CD8-positive, alpha-beta memory T cell (primary cell): ENCODE data around the gene TRIM65. TPM values are rescaled to one million over a fixed set of nuclear protein-coding genes. Genes with fewer than 3 reads are reported as not detected.

Experiments used
- CTCF ChIA-PET: fragments of 350-600 bp; sonication (Branson Sonifier 250); formaldehyde crosslinking; loops from one replicate; lab custom pipeline; 2021; ENCODE audit warnings: antibody characterized with exemption; lab: Charles Lee
- POLR2A ChIA-PET: fragments of 350-600 bp; sonication (Branson Sonifier 250); formaldehyde crosslinking; loops from one replicate; lab custom pipeline; 2021; ENCODE audit warnings: antibody characterized with exemption; lab: Charles Lee
- DNase-seq, 5 donors: peaks; one replicate each; pipeline versions ENCODE4 v3.0.0 to v3.0.0-alpha.2; 2020 to 2022; ENCODE audit warnings: mixed read lengths in 1 of 5
- H3K27ac ChIP-seq: one replicate; pipeline ENCODE4 v1.7.0; 2013; ENCODE audit warnings: low read depth, mild to moderate bottlenecking, low read length, moderate library complexity
- H3K27me3 ChIP-seq: 2 replicates; pipeline ENCODE4 v1.7.0; 2013; ENCODE audit warnings: low read length, mild to moderate bottlenecking; ENCODE audit not compliant: insufficient read depth, poor library complexity, severe bottlenecking
- H3K36me3 ChIP-seq: 2 replicates; pipeline ENCODE4 v1.7.0; 2013; ENCODE audit warnings: mild to moderate bottlenecking, low read length, moderate library complexity; ENCODE audit not compliant: insufficient read depth
- H3K4me1 ChIP-seq: 2 replicates; pipeline ENCODE4 v1.7.0; 2013; ENCODE audit warnings: mild to moderate bottlenecking, low read length, moderate library complexity; ENCODE audit not compliant: insufficient read depth
- H3K4me3 ChIP-seq: 2 replicates; pipeline ENCODE4 v1.7.0; 2013; ENCODE audit warnings: mild to moderate bottlenecking, low read length
- H3K9me3 ChIP-seq: 2 replicates; pipeline ENCODE4 v1.7.0; 2013; ENCODE audit warnings: mild to moderate bottlenecking, low read length
- H3K27ac Mint-ChIP-seq, 8 donors: one replicate each; pipeline ENCODE4 v1.8.0; 2020 to 2021; ENCODE audit warnings: mixed read lengths in 8 of 8, mild to moderate bottlenecking in 6 of 8, inconsistent platforms in 3 of 8, moderate library complexity in 3 of 8
- H3K27me3 Mint-ChIP-seq, 2 donors: one replicate each; pipeline ENCODE4 v1.8.0; 2020 to 2021; ENCODE audit warnings: mixed read lengths in 2 of 2, mild to moderate bottlenecking in 1 of 2, moderate library complexity in 1 of 2
- H3K36me3 Mint-ChIP-seq, 3 donors: one replicate each; pipeline ENCODE4 v1.8.0; 2020 to 2021; ENCODE audit warnings: mixed read lengths in 3 of 3, inconsistent platforms in 1 of 3, mild to moderate bottlenecking in 1 of 3
- H3K4me1 Mint-ChIP-seq, 3 donors: one replicate each; pipeline ENCODE4 v1.8.0; 2020 to 2021; ENCODE audit warnings: mixed read lengths in 3 of 3, inconsistent platforms in 1 of 3, mild to moderate bottlenecking in 1 of 3
- H3K4me3 Mint-ChIP-seq, 7 donors: one replicate each; pipeline ENCODE4 v1.8.0; 2020 to 2021; ENCODE audit warnings: mixed read lengths in 7 of 7, mild to moderate bottlenecking in 6 of 7, moderate library complexity in 4 of 7, inconsistent platforms in 2 of 7
- H3K9me3 Mint-ChIP-seq, 5 donors: one replicate each; pipeline ENCODE4 v1.8.0; 2020 to 2022; ENCODE audit warnings: mixed read lengths in 5 of 5, mild to moderate bottlenecking in 3 of 5, moderate library complexity in 2 of 5, inconsistent platforms in 1 of 5
- polyA plus RNA-seq: library from polyadenylated mRNA; unstranded; fragments of 300-500 nt; fragmentation: Illumina TruSeq; gene quantifications from one replicate; pipeline ENCODE4 v1.2.3, GENCODE V29; 2021
- total RNA-seq, 2 experiments: library from RNA; stranded (reverse); gene quantifications; one replicate each; pipeline ENCODE4 v1.2.3, GENCODE V29; 2021

The TRIM65 gene
- total and polyA plus RNA-seq, 3 experiments from 2014 or later: 28.1 to 35.4 (median 34.9) TPM

DNA sequence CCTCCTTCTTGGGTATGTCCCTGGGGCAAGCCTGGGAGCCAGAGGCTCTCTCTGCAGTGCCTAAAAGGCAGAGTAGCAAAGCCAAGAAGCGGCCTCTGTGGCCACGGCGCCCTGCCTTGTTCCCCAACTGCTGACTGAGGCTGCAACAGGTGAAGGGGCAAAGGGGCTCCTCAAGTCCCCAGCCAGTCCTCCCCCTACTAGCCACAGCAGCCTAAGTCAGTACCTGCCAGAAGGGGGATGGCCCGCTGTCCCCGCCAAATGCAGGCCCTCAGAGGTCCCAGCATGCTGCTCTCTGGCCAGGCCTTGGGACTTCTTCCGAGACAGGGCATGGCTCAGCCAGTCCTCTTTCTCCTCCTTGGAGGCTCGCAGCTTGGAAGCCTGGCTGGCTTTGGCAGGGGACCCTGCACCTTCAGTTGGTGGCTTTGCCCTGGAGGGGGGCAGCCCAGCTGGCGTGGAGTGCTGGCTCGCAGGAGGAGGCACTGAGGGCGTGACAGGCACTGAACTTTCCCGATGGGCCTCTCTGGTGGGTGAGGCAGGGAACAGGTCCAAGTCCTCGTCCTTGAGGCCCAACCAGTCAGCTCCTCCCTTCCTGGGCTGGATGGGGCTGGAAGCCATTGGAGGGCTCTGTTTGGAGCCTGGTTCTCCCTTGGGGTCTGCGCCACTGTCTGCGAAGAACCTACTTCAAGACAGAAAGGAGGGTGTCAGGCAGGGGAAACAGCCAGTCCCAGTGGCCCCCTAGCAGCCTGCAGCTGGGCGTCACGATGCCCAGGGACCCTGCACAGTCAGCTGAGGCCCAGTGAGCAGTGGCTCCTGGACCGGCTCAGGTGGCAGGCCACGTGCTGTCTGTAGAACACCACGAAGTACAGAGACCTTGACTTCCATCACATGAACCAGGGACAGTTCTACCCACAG is 26.5 kb upstream of the TRIM65 start:
- no peaks in the 10 kb centered on the region for H3K36me3 ChIP-seq
- H3K27me3 Mint-ChIP-seq: no peaks in the 10 kb centered on the region
- H3K4me1 Mint-ChIP-seq: no peaks in the 10 kb centered on the region
- H3K4me3 ChIP-seq: no peak overlapping the region
- H3K4me1 ChIP-seq: no peaks in the 10 kb centered on the region
- H3K27me3 ChIP-seq: no peaks in the 10 kb centered on the region
- peaks cover 0 to 29% (median 7%) of the 10 kb centered on the region in 3 donors for H3K36me3 Mint-ChIP-seq
- H3K27ac Mint-ChIP-seq: peak overlapping the region in 1 of 8 donors; percentile 54
- H3K4me3 Mint-ChIP-seq: no peak overlapping the region
- no peaks in the 10 kb centered on the region for H3K9me3 ChIP-seq
- DNase-seq: no peak
- no peak overlapping the region for H3K27ac ChIP-seq
- CTCF ChIA-PET: no interaction called here
- H3K9me3 Mint-ChIP-seq: no peaks in the 10 kb centered on the region
- POLR2A ChIA-PET: no interaction called here

DNA sequence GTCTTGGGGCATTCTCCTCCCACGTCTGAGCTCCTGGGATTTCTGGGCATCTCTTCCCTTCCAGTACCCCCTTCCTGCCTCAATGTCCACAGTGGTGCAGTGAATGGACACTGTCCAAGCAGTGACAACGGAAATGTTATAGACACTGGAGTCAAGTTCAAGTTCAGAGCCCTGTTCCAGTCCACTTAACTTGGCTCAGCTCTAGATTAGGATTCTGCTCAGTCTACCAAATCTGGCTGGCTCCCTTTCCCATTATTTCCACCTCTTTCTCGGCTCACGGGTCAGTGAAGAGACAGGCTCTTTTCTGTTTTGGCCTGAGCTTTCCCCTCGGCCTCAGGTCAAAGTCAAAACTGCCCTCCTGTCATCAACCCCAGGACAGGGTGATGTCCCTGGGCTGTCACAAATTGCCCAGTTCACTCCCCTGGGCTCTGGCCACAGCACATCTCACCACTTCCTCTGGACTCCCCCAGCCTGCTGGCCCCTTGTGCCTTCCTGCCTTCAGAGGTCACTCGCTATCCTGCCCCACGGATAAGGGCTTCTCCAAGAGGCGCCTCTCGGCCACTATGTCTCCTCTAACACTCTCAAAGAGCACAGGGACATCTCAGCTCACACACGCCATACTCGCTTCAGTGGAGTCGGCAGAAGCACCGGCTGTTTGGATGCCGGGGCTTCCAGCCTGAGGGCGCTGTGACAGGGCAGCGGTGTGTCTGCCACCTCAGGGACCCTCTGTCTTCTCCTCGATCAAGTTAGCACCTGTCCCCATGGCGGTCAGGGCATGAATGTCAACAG is 25.6 kb upstream of the TRIM65 start:
- peaks cover 0 to under 1% (median under 1%) of the 10 kb centered on the region in 3 donors for H3K4me1 Mint-ChIP-seq
- POLR2A ChIA-PET: no interaction called here
- H3K27me3 ChIP-seq: no peaks in the 10 kb centered on the region
- DNase-seq: peak in 1 of 5 donors; percentile 20
- no peaks in the 10 kb centered on the region for H3K9me3 ChIP-seq
- no peak overlapping the region for H3K4me3 ChIP-seq
- peak overlapping the region in 3 of 8 donors; percentile 29 to 54 (median 45) for H3K27ac Mint-ChIP-seq
- CTCF ChIA-PET: interaction anchor here (0.6 kb wide), 1 partner anchor 66 kb away, joined by 3 read pairs; no protein-coding TSS in a partner anchor
- peaks cover 0 to 29% (median 7%) of the 10 kb centered on the region in 3 donors for H3K36me3 Mint-ChIP-seq
- H3K36me3 ChIP-seq: no peaks in the 10 kb centered on the region
- H3K27me3 Mint-ChIP-seq: no peaks in the 10 kb centered on the region
- no peak overlapping the region for H3K27ac ChIP-seq
- H3K4me3 Mint-ChIP-seq: no peak overlapping the region
- H3K4me1 ChIP-seq: no peaks in the 10 kb centered on the region
- no peaks in the 10 kb centered on the region for H3K9me3 Mint-ChIP-seq

GRCh38 chr17:75921596-75921995 is 24.8 kb upstream of the TRIM65 start:
- Mint-ChIP-seq H3K36me3 (peaks cover 0 to 31% (median 7%) of the 10 kb centered on the region in 3 donors), H3K9me3 (no peaks in the 10 kb centered on the region), H3K4me1 (peaks cover 3 to 4% (median 4%) of the 10 kb centered on the region in 3 donors), H3K4me3 (no peak overlapping the region), H3K27ac (no peak overlapping the region), H3K27me3 (no peaks in the 10 kb centered on the region)
- H3K27me3 ChIP-seq: no peaks in the 10 kb centered on the region
- no peaks in the 10 kb centered on the region for H3K36me3 ChIP-seq
- POLR2A ChIA-PET: no interaction called here
- no peaks in the 10 kb centered on the region for H3K9me3 ChIP-seq
- H3K4me1 ChIP-seq: no peaks in the 10 kb centered on the region
- no peak overlapping the region for H3K4me3 ChIP-seq
- DNase-seq: peak in 1 of 5 donors; percentile 27
- H3K27ac ChIP-seq: no peak overlapping the region
- CTCF ChIA-PET: interaction anchor here (0.6 kb wide), 1 partner anchor 67 kb away, joined by 3 read pairs; no protein-coding TSS in a partner anchor

DNA sequence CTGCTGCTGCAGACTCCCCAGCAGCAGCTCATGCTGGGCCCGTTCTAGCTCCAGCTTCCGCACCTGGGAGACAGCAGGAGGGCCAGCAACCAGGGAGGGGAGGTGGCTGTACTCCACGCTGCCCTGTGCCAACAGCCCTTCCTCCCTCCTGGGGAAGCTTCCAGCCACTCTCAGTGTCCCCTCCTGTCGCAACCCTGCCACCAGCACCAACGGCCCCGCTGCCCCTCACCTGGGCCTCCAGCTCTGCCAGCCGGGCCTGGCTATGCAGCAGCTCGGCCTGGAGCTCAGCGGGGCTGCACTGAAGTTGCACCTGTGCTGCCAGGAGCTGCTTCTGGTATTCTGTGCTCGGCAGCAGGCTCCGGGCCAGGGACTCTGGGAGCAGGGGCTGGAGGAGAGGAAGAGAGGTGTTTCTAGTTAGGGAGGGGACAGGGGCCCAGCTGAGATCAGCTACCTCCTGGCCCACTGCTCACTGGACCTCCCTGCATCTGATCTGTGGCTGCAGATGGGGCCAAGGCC is 23.4 kb upstream of the TRIM65 start:
- DNase-seq: no peak
- POLR2A ChIA-PET: no interaction called here

GRCh38 chr17:75919611-75920010 is 22.9 kb upstream of the TRIM65 start:
- ChIA-PET CTCF (interaction anchor here (1.0 to 1.2 kb wide), 2 partner anchors 14 to 86 kb away, joined by 3 read pairs; no protein-coding TSS in a partner anchor), POLR2A (no interaction called here)
- Mint-ChIP-seq H3K4me3 (no peak overlapping the region), H3K4me1 (peaks cover 4 to 5% (median 4%) of the 10 kb centered on the region in 3 donors), H3K27ac (peak overlapping the region in 1 of 8 donors; percentile 86), H3K36me3 (peaks cover 0 to 26% (median 4%) of the 10 kb centered on the region in 3 donors), H3K9me3 (no peaks in the 10 kb centered on the region), H3K27me3 (no peaks in the 10 kb centered on the region)
- H3K27ac ChIP-seq: no peak overlapping the region
- no peak overlapping the region for H3K4me3 ChIP-seq
- H3K4me1 ChIP-seq: no peaks in the 10 kb centered on the region
- no peak for DNase-seq
- H3K9me3 ChIP-seq: no peaks in the 10 kb centered on the region
- H3K27me3 ChIP-seq: no peaks in the 10 kb centered on the region
- no peaks in the 10 kb centered on the region for H3K36me3 ChIP-seq

More for the DNA sequence above, 23.4 kb upstream of the TRIM65 start:
- no peak overlapping the region for H3K27ac ChIP-seq
- H3K9me3 ChIP-seq: no peaks in the 10 kb centered on the region
- H3K36me3 Mint-ChIP-seq: peaks cover 0 to 21% (median 4%) of the 10 kb centered on the region in 3 donors
- H3K4me3 ChIP-seq: no peak overlapping the region
- H3K36me3 ChIP-seq: no peaks in the 10 kb centered on the region
- H3K27ac Mint-ChIP-seq: peak overlapping the region in 1 of 8 donors; percentile 86
- no peaks in the 10 kb centered on the region for H3K27me3 ChIP-seq
- H3K4me1 ChIP-seq: no peaks in the 10 kb centered on the region
- CTCF ChIA-PET: interaction anchor here (1.0 to 1.2 kb wide), 2 partner anchors 15 to 85 kb away, joined by 3 read pairs; no protein-coding TSS in a partner anchor
- H3K4me3 Mint-ChIP-seq: no peak overlapping the region
- H3K9me3 Mint-ChIP-seq: no peaks in the 10 kb centered on the region
- peaks cover 4 to 5% (median 4%) of the 10 kb centered on the region in 3 donors for H3K4me1 Mint-ChIP-seq
- no peaks in the 10 kb centered on the region for H3K27me3 Mint-ChIP-seq

GRCh38 chr17:75917917-75918445 is 21.2 kb upstream of the TRIM65 start:
- peaks cover 4 to 5% (median 4%) of the 10 kb centered on the region in 3 donors for H3K4me1 Mint-ChIP-seq
- peaks cover 0 to 32% (median 4%) of the 10 kb centered on the region in 3 donors for H3K36me3 Mint-ChIP-seq
- Histone ChIP-seq H3K4me3 (no peak overlapping the region), H3K4me1 (no peaks in the 10 kb centered on the region), H3K9me3 (no peaks in the 10 kb centered on the region), H3K36me3 (no peaks in the 10 kb centered on the region), H3K27me3 (no peaks in the 10 kb centered on the region), H3K27ac (no peak overlapping the region)
- H3K9me3 Mint-ChIP-seq: no peaks in the 10 kb centered on the region
- CTCF ChIA-PET: interaction anchor here (1.2 kb wide), 1 partner anchor 88 kb away, joined by 4 read pairs; no protein-coding TSS in a partner anchor
- H3K4me3 Mint-ChIP-seq: no peak overlapping the region
- H3K27me3 Mint-ChIP-seq: no peaks in the 10 kb centered on the region
- DNase-seq: no peak
- peak overlapping the region in 1 of 8 donors; percentile 42 for H3K27ac Mint-ChIP-seq
- POLR2A ChIA-PET: no interaction called here

- no peaks in the 10 kb centered on the region for H3K27me3 Mint-ChIP-seq
- peaks cover 4 to 5% (median 4%) of the 10 kb centered on the region in 3 donors for H3K4me1 Mint-ChIP-seq
- H3K27ac Mint-ChIP-seq: peak overlapping the region in 7 of 8 donors; percentile 3 to 96 (median 85)
- Histone ChIP-seq H3K4me1 (no peaks in the 10 kb centered on the region), H3K27me3 (no peaks in the 10 kb centered on the region), H3K4me3 (no peak overlapping the region), H3K27ac (no peak overlapping the region), H3K36me3 (no peaks in the 10 kb centered on the region), H3K9me3 (no peaks in the 10 kb centered on the region)
- peak overlapping the region in 2 of 7 donors; percentile 24 to 67 for H3K4me3 Mint-ChIP-seq
- DNase-seq: no peak
- H3K9me3 Mint-ChIP-seq: no peaks in the 10 kb centered on the region
- ChIA-PET POLR2A (no interaction called here), CTCF (interaction anchor here (0.8 to 1.2 kb wide), 2 partner anchors 88 kb away, joined by 3 to 4 read pairs; no protein-coding TSS in a partner anchor)
- peaks cover 0 to 31% (median 2%) of the 10 kb centered on the region in 3 donors for H3K36me3 Mint-ChIP-seq
These were observed 20.6 kb upstream of the TRIM65 start for GRCh38 chr17:75917141-75917916.
